GM12872 (cell line): ENCODE measurements around the gene CDH12.

Experiments
- CTCF ChIP-seq: IDR thresholded peaks from 3 replicates; pipeline ENCODE4 v1.5.1; 2011; ENCODE audit warnings: low read depth, mild to moderate bottlenecking, low read length, moderate library complexity; ENCODE audit not compliant: insufficient read depth

The CDH12 gene

GRCh38 chr5:21817668-21818369, 1035.3 kb downstream of the CDH12 start:
- no peak for TF ChIP-seq CTCF

GRCh38 chr5:21810737-21811316, 1042.3 kb downstream of the CDH12 start:
- peak; percentile 23; the same call in 1 of the 3 replicates for TF ChIP-seq CTCF

GRCh38 chr5:21809611-21810010, 1043.5 kb downstream of the CDH12 start:
- no peak for TF ChIP-seq CTCF

DNA sequence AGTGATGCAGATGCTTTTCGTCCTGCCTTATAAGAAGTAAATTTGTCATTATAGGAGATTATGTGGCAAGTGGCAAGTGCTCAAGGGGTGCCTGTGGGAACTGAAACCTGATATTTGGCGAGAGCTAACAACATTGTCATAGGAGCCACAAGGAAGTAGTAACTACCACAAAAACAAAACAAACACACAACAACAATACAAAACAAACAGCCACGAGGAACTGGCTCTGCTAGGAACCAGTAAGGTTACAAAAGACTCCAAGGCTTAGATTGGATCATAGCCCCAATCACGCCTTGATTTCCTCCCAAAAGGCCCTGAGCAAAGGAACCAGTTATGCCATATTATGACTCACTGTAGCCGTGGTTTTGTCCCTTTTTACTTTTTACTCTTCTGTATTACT, 1045.2 kb downstream of the CDH12 start:
- no peak for TF ChIP-seq CTCF

DNA sequence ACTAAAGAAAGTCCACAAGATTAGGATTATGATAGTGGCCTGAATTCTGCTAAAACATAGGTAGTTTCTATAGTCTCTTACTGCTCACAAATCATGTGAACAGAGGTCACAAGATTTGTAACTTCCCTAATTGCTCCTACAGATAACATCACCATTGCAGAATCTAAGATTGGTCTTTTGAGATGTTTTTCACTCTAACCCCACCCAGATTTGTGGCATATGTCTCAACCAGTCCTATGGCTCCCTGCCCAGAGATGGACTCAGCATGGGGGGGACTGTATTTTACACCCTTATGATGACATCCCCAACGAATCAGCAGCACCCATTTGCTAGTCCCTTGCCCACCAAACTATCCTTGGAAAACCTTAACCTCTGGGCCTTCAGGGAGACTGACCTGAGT, 1046.2 kb downstream of the CDH12 start:
- TF ChIP-seq CTCF = no peak

DNA sequence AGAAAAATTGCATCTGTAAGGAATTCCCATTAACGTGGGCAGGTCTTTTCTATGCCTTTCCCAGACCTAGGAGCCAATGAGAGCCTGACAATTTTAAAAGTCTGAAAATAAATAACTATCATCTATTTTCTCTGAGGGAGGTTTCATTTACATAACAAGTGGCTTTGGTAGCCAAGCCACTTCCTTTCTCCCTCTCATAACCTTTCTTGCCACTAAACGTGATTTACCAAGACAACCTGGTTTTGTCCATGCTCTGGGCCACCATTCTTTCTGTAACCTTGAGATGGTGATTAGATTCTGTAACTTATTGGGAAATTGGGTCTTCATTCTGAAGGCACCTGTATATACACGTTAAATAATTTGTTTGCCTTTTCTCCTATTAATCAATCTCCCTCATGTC, 1046.9 kb downstream of the CDH12 start:
- TF ChIP-seq CTCF = no peak

DNA sequence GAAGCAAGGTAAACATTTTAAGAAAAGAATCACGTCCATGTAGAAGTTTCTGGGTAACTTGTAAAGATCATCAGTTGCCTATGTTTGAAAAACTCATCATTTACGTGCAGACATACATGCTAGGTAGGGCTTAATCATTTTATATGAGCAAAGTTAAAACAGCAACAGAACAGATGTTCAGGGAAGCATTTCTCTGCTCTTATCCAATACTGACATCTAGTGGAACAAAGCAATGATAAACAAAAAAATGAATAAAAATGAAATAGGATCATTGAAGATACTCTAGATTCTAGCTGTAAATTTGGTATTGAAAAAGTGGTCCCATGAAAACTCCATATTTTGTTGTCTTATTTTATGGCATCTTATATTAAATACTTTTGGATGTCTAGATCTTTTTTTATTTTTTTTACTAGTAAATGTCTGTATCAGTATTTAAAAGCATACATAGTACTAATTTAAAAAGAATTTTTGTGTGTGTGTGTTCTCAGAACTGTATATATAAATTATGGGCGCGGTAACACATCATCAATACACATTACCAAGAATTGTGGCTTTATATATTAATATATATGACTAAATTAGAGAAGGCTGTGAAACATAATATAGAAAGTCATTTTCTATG, 1050.2 kb downstream of the CDH12 start:
- peak; percentile 44; the same call in 1 of the 3 replicates for TF ChIP-seq CTCF
